Measurements from ENCODE around the gene FER.

DNA sequence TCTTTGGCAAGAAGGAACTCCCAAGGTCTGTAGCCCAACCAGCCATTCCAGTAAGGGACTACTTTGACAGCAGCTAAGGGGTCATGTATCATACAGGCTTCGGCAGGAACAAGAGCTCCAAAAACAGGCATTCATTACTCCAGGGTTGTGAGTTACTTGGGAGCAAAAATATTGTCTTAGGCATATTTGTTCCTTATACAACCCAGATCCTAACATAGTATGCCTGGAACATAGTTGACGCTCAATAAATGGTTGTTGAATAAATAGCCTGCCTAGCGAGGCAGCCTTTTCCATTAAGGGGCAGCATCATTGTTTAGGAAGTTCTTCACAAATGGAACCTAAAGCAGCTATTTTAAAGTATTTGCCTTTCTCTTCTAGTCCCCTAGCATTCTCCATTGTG lies 35.8 kb upstream of the FER start:
- TF ChIP-seq XRCC5 (IDR thresholded peaks at IDR 0.05; ENCODE audit: low read depth, low read length): no peak
- TF ChIP-seq DPF2 (IDR thresholded peaks at IDR 0.05): no peak
- no peak for TF ChIP-seq MAX (CRISPR knock-in tag; IDR thresholded peaks at IDR 0.05)
- no peak for TF ChIP-seq MBD1 (CRISPR knock-in tag; IDR thresholded peaks at IDR 0.05)
